Diencephalon (tissue), 1 donor: ENCODE results near the gene CD3G. TPM values are rescaled to one million over a fixed set of nuclear protein-coding genes. Genes with fewer than 3 reads are reported as not detected.

Experiments
- small RNA-seq: library from RNA; depleted of rRNA; stranded (forward); fragments of <200 nt; gene quantifications from one replicate; pipeline ENCODE3, GENCODE V24; 2014
- total RNA-seq: library from RNA; depleted of rRNA; stranded (reverse); fragments of >200 nt; gene quantifications from one replicate; pipeline ENCODE4 v1.2.3, GENCODE V29; 2014

Gene CD3G
- total RNA-seq: not detected

GRCh38 chr11:118343981-118344515 is at the start of gene CD3G:
TSS of gene CD3G (plus strand) at chr11:118344344. CDS start at chr11:118344424, 80 bp downstream.

GRCh38 chr11:118304568-118305248 is 39.4 kb upstream of the CD3G start, which contains the start of gene CD3E:
TSS of gene CD3E (plus strand) at chr11:118304730. CDS start at chr11:118304953, 223 bp downstream.

GRCh38 chr11:118342503-118343161 is 1.5 kb upstream of the CD3G start, which contains the start of gene CD3D:
TSS of gene CD3D (minus strand) at chr11:118342705. CDS start at chr11:118342607, 98 bp downstream.

GRCh38 chr11:118359295-118359958 is 15.3 kb downstream of the CD3G start, which contains the start of gene UBE4A:
TSS of gene UBE4A (plus strand) at chr11:118359600. CDS start at chr11:118365081, 5,481 bp downstream.

GRCh38 chr11:118401151-118401879 is 57.2 kb downstream of the CD3G start, which contains the start of gene ATP5MG:
TSS of gene ATP5MG (plus strand) at chr11:118401606. CDS start at chr11:118401666, 60 bp downstream.

Small RNA genes within 50 kb of the gene (small RNA-seq; reads per million reads assigned to genes)
- not detected for gene AP001582.1

Other genes starting within 250 kb of the CD3G start
- gene SCN4B, start 191.5 kb upstream of the CD3G start, total RNA-seq: 14.5 TPM
- gene SCN2B, start 167.7 kb upstream of the CD3G start, total RNA-seq: 15.0 TPM
- gene JAML, start 119.3 kb upstream of the CD3G start, total RNA-seq: 0.92 TPM
- gene MPZL3, start 92.0 kb upstream of the CD3G start, total RNA-seq: 2.8 TPM
- gene MPZL2, start 80.0 kb upstream of the CD3G start, total RNA-seq: 1.2 TPM
- gene CD3E, start 39.6 kb upstream of the CD3G start, total RNA-seq: not detected
- gene CD3D, start 1.6 kb upstream of the CD3G start, total RNA-seq: not detected
- gene UBE4A, start 15.3 kb downstream of the CD3G start, total RNA-seq: 62.3 TPM
- gene ATP5MG, start 57.3 kb downstream of the CD3G start, total RNA-seq: 60.7 TPM
- 59.5 TPM for gene KMT2A, start 92.1 kb downstream of the CD3G start, total RNA-seq
- 0.92 TPM for gene TTC36, start 183.1 kb downstream of the CD3G start, total RNA-seq
- gene TMEM25, start 186.8 kb downstream of the CD3G start, total RNA-seq: 40.1 TPM
- gene IFT46, start 221.6 kb downstream of the CD3G start, total RNA-seq: 56.3 TPM
- 91.6 TPM for gene ARCN1, start 228.1 kb downstream of the CD3G start, total RNA-seq